Measurements from ENCODE around the gene RHO.

Gene RHO

GRCh38 chr3:129567176-129567705, 38.8 kb downstream of the RHO start:
- no peak overlapping the region for H3K27ac ChIP-seq

GRCh38 chr3:129567939-129568338, 39.5 kb downstream of the RHO start:
- no peak for TF ChIP-seq CTCF (IDR thresholded peaks at IDR 0.05; ENCODE audit: low read depth, low read length)
- H3K27me3 ChIP-seq (ENCODE audit: insufficient read depth, low read depth, severe bottlenecking), result no peaks in the 10 kb centered on the region
- H3K27ac ChIP-seq, result no peak overlapping the region
- no peak overlapping the region for H3K4me3 ChIP-seq (ENCODE audit: low read depth, low read length)
- no peaks in the 10 kb centered on the region; the same call in none of the 2 replicates for H3K36me3 ChIP-seq
- no peaks in the 10 kb centered on the region for H3K9me3 ChIP-seq (ENCODE audit: severe bottlenecking)
- no peak for DNase-seq

More at GRCh38 chr3:129567176-129567705, 38.8 kb downstream of the RHO start:
- no peaks in the 10 kb centered on the region for H3K27me3 ChIP-seq (ENCODE audit: insufficient read depth, low read depth, severe bottlenecking)
- no peak for TF ChIP-seq CTCF (IDR thresholded peaks at IDR 0.05; ENCODE audit: low read depth, low read length)
- H3K9me3 ChIP-seq (ENCODE audit: severe bottlenecking), result no peaks in the 10 kb centered on the region
- H3K4me3 ChIP-seq (ENCODE audit: low read depth, low read length), result no peak overlapping the region
- no peak for DNase-seq
- H3K36me3 ChIP-seq, result no peaks in the 10 kb centered on the region; the same call in none of the 2 replicates

DNA sequence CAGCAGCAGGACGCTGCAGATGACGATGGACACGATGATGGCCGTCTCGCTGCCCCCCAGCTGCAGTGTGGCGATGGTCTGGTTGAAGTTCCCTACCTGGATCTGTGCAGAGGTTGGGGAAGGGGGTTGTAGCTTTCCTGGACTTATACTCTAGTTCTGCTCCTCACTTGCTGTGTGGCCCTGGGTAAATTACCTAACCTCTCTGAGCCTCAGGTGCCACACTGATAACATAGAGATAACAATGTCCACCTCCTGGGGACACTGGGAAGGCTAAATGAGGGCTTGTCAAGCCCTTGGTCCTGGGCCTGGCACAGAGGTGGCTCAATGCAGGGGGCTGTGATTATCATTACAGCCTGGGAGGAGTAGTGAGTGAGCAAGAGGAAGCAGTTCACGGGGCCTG, 41.4 kb downstream of the RHO start:
- H3K9me3 ChIP-seq (ENCODE audit: severe bottlenecking), result no peaks in the 10 kb centered on the region
- H3K36me3 ChIP-seq, result no peaks in the 10 kb centered on the region; the same call in 1 of the 2 replicates
- H3K27ac ChIP-seq, result no peak overlapping the region
- TF ChIP-seq CTCF (IDR thresholded peaks at IDR 0.05; ENCODE audit: low read depth, low read length), result no peak
- DNase-seq, result no peak
- H3K4me3 ChIP-seq (ENCODE audit: low read depth, low read length), result no peak overlapping the region
- H3K27me3 ChIP-seq (ENCODE audit: insufficient read depth, low read depth, severe bottlenecking), result no peaks in the 10 kb centered on the region

GRCh38 chr3:129571605-129572547, 43.4 kb downstream of the RHO start:
- Histone ChIP-seq H3K4me3 (ENCODE audit: low read depth, low read length) (no peak overlapping the region), H3K9me3 (ENCODE audit: severe bottlenecking) (no peaks in the 10 kb centered on the region), H3K27ac (no peak overlapping the region), H3K27me3 (ENCODE audit: insufficient read depth, low read depth, severe bottlenecking) (no peaks in the 10 kb centered on the region), H3K36me3 (peaks cover 2% of the 10 kb centered on the region)
- no peak for TF ChIP-seq CTCF (IDR thresholded peaks at IDR 0.05; ENCODE audit: low read depth, low read length)
- no peak for DNase-seq

DNA sequence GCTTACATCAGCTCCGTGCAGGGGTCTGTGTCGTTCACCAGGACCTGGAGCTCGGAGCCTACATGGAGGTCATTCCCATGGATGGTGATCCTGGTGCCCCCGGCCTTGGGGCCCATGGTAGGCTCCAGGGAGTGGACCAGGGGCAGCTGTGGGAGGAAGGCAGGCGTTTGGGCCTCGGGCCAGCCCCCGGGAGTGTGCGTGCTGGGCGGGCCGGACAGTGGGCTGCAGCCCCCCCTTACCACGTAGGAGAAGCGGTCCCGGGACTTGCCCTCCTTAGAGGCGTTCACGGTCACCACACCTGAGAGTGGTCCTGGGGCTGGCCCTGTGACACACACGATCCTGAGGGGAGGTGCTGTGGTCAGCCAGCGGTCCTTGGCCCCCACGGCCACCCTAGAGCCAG, 44.2 kb downstream of the RHO start:
- H3K9me3 ChIP-seq (ENCODE audit: severe bottlenecking), result no peaks in the 10 kb centered on the region
- peaks cover 4% of the 10 kb centered on the region for H3K36me3 ChIP-seq
- H3K4me3 ChIP-seq (ENCODE audit: low read depth, low read length), result no peak overlapping the region
- no peaks in the 10 kb centered on the region for H3K27me3 ChIP-seq (ENCODE audit: insufficient read depth, low read depth, severe bottlenecking)
- DNase-seq, result no peak
- H3K27ac ChIP-seq, result no peak overlapping the region
- TF ChIP-seq CTCF (IDR thresholded peaks at IDR 0.05; ENCODE audit: low read depth, low read length), result no peak

Data from WERI-Rb-1 (cell line).